Stimulated activated CD8-positive, alpha-beta memory T cell treated with anti-CD3 and anti-CD28 coated beads, Interleukin-12 subunit alpha, Interleukin-12 subunit beta, amount 100 ng/mL, for 1 hour (primary cell): ENCODE measurements around the gene RBMS1.

Source experiments
- DNase-seq: peaks from one replicate; pipeline ENCODE4 v3.0.0-alpha.2; 2020; ENCODE audit warnings: low read depth

The RBMS1 gene

GRCh38 chr2:160301420-160301819 is 192.2 kb downstream of the RBMS1 start:
- no peak for DNase-seq

- DNase-seq = no peak
These were observed 193.4 kb downstream of the RBMS1 start for GRCh38 chr2:160300203-160300602.

GRCh38 chr2:160299540-160299939 is 194.1 kb downstream of the RBMS1 start:
- DNase-seq = no peak

DNA sequence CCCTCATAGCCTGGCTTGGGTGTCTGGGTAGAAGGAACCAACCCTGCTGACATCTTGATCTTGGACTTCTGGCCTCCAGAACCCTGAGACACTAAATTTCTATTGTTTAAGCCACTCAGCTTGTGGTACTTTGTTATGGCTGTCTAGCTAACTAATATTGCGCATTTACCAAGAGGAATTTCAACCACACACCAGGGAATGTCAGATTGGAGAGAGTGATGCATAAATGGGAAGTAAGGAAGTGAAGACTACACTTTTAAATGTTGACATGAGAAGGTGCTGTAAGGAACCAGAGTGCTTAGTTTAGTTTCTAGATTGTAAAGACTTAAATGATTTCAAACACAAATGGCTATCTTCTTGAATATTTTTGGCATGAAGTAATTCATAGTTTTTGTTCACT is 194.6 kb downstream of the RBMS1 start:
- DNase-seq = no peak

DNA sequence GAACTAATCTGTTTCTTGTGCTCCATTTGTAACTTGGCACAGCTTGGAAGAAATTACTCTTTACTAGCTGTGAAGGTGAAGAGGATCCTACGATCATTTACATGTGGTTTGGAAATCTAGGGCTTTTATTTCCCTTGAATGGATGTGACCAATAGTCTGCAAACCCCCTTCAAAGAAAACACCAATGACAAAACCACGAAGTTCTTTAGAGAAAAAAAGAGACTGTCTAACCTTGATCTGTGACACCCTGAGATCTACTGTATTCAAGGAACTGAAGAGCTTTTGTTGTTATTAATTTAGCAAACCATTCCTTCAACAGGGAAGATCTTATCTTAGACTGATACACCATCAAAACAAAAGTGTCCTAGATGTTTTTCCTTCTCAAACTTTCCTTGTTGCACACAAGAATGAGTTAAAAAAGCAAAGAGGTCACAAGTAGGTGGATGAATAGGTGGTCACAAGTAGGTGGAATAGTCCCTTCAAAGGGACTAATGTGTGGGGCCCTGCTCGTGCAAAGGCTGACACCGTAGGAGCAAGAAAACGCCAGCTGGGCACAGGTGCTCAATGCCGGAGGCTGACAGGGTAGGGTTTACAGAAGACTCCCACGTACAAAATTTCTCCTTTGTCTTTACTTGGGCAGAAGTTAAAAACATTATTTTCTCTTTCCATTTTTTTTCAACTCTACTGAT is 197.9 kb downstream of the RBMS1 start:
- DNase-seq = no peak

GRCh38 chr2:160294889-160295288 is 198.7 kb downstream of the RBMS1 start:
- no peak for DNase-seq

DNA sequence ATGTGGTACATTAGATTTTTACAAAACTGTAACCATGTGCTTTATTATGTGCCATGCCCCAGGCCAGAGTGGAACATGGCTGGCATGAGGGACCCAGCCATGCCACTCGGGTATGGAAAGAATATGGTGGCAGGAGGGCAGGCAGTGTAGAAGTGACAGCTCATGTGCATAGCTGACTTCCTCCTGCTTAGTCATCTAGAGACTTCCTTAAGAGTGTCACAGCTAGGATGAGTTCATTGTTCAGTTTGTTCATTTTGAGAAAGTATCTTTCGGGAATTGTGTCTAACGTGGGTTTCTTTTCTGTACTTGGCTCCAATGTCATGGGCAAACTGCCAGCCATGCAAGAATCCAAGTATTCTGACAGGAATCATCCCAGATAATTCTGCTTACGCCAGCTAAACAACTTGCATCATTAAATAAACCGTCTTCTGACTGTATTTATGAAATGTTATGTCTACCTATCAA is 199.2 kb downstream of the RBMS1 start:
- DNase-seq = no peak

DNA sequence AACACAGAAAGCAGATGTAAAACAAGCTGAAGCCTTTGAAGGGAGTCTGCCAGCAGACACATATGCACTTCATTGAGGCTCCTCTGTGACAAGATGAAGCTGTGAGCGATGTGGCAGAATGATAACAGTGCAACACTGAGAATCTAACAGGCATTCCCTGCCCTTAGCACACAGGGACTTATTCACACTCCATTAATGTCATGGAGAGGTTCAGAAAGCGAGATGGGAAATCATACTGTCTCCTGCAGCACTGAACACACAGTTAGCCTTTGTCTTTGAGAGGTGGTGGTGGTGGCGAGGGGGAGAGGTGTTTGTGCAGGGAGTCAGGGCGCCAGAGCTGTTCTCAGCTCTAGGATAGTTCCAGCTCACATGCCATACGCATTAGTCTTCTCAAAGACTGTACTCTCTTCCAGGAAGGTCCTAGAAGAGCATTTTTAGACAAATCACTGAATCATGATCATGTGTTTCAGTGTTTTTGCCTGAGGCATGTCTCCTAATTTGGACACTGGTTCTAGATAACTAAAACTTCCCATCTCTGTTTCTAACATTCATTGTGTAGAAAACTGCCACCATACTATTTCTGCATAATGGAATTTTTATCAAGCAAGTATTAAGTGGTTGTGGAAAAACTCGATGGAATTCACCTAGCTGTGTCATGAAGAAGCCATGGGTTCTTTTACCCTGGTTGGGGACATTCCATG is 200.1 kb downstream of the RBMS1 start:
- no peak for DNase-seq

- no peak for DNase-seq
These were observed 201.4 kb downstream of the RBMS1 start for GRCh38 chr2:160292225-160292624.

GRCh38 chr2:160291382-160291781 is 202.2 kb downstream of the RBMS1 start:
- no peak for DNase-seq

DNA sequence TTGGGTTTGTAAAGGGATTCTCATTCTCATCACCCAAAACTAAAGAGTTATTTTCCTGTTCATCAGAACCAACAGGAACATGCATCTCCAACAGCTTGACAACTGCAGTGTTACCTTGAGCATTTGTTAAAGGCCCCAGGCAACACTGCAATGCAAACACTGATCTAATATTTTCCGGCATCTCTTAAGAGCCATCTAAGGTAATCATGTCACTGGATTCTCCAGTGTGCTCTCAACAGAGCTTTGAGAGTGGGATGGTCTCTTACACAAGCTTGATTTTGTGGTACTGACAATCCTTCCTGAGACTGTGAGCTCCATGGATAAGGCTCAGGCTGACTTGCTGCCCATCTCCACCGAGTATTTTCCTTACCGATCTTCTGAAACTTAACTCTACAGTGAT is 203.0 kb downstream of the RBMS1 start:
- no peak for DNase-seq

DNA sequence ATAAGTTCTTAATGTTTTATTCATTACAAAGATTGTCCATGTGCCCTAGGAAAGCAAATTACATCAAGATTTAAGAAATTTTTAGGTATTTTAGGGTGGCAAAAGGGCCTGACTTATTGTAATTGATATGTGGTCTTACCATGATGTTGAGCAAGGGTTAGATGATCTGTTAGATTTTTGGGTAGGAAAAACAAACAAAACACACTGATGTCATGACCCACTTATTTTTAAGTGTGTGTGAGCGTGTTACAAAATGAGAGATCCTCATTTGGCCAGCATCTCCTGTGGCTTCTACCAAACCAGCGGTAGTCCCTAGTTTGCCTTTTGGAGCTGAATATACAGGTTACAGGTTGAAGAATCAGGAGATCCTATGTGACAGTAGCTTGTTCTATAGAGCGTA is 203.8 kb downstream of the RBMS1 start:
- DNase-seq = no peak

DNA sequence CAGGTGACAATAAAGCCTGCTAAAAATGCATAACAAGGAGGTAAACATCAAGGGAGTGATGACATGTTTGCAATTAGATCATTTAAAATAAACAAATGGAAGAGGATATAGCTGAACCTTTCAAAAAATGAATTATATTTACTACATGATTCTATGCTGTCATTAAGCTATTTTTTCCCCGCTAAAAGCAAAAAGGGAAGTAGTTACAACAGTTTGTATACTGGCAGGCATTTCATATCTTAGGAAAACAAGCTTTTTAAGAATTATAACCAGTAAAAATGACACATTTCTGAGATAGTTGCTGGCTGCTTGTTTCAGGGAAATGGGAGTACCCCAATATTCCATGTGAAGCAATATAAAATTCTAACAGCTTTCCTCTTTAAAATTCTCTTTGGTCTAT is 204.5 kb downstream of the RBMS1 start:
- no peak for DNase-seq

GRCh38 chr2:160288324-160288723 is 205.3 kb downstream of the RBMS1 start:
- DNase-seq = no peak

DNA sequence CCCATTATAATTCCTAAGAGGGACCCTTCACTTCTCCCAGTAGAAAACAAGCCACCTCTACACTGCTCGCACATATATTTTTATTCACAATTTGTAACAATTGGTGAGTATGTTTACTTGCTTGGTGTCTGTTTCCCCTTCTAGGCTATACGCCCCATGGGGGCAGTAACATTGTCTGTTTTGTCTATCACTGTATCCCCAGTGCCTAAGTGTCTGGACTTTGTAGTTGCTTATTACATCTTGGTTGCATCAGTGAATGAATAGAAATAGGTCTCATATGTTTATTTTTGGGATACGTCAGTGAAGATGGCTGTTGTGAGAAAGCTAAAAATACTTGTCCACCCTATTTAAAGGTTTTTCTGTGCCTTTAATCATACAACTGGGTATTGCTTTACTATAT is 206.1 kb downstream of the RBMS1 start:
- DNase-seq = no peak

GRCh38 chr2:160286551-160286950 is 207.1 kb downstream of the RBMS1 start:
- no peak for DNase-seq

DNA sequence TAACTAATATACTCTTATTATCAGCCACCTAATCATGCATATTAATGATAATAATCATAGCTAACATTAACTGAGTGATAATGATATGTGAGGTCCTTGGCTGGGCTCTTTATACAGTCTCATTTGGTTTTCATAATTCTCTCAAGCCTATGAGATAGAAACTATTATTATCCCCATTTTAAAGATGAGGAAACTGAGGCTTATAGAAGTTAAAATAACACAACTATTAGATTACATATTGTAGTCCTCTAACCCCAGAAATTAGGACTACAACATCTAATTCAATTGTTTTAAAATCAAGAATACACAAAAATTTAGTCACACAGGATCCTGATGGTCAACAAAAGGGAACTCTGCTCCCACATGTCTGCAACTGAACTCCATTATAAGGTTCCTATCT is 209.9 kb downstream of the RBMS1 start:
- DNase-seq = no peak

DNA sequence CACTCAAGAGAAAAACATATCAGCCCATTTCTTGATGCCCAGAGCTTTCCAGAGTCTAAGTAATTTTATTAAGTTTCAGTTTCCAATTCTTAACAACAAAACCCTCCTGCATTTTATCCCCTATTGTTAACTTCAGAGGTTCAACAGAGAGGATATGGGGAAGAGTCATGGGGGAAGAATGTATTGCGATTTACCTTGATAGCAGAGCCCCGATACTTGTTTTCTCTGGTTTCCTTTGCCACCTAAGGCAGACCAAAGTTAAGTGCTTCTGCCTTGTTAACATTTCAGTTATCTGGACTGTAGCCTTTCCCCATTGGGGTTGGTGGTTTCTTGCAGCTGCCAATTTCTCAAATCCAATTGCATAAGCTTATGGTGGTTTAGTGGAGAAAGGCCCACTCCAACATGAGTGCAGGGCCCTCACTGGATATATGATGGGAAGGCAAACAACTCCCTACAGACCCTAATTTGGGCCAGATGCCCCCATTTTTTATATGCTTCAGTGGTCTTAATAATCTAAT is 211.5 kb downstream of the RBMS1 start:
- DNase-seq = no peak

DNA sequence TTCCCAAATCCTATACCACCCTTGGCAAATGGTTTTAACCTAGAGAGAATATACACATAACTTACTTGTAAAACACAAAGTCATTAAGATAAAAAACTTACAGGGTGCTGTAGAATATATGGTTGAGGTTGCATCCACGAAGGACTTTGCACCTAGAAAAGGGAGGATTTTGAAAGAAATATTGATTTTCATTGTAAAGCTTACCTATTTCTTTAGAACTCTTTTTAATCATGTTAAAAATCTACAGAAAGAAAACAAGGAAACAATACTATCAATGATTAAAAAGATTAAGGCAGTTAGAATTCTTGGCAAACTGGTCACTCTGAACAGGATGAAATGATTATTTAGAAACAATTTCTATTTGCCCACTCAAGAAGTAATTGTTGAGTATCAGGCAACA is 212.4 kb downstream of the RBMS1 start:
- no peak for DNase-seq

GRCh38 chr2:160279813-160280465 is 213.7 kb downstream of the RBMS1 start:
- DNase-seq = no peak

- DNase-seq = no peak
These were observed 214.8 kb downstream of the RBMS1 start for GRCh38 chr2:160278879-160279177.

- DNase-seq = no peak
These were observed 215.3 kb downstream of the RBMS1 start for GRCh38 chr2:160278101-160278878.

DNA sequence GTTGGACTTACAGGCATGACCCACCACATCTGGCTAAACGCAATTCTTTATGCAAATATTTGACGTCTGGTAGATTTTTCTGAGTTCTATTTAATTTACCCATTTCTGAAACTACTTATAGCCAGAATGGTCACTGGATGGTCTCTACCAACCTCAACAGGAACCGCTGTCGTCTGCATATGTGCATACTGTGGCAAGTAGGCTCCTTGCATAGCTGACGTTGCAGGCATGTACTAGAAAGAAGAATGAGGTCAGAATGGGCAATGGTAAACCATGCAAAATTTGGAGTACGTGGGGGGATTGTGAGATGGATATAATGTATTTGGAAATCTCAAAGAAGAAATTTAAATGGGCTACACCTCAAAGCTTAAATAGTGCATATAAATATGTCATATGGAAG is 216.5 kb downstream of the RBMS1 start:
- DNase-seq = no peak
